ENCODE data around the gene WTAP. TPM values are rescaled to one million over a fixed set of nuclear protein-coding genes. Genes with fewer than 3 reads are reported as not detected.
A peak's percentile ranks its signal among the peaks of the same experiment; 100 is the strongest.

WTAP gene
- total RNA-seq, 1 experiment from 2014 or later = 142 TPM

DNA sequence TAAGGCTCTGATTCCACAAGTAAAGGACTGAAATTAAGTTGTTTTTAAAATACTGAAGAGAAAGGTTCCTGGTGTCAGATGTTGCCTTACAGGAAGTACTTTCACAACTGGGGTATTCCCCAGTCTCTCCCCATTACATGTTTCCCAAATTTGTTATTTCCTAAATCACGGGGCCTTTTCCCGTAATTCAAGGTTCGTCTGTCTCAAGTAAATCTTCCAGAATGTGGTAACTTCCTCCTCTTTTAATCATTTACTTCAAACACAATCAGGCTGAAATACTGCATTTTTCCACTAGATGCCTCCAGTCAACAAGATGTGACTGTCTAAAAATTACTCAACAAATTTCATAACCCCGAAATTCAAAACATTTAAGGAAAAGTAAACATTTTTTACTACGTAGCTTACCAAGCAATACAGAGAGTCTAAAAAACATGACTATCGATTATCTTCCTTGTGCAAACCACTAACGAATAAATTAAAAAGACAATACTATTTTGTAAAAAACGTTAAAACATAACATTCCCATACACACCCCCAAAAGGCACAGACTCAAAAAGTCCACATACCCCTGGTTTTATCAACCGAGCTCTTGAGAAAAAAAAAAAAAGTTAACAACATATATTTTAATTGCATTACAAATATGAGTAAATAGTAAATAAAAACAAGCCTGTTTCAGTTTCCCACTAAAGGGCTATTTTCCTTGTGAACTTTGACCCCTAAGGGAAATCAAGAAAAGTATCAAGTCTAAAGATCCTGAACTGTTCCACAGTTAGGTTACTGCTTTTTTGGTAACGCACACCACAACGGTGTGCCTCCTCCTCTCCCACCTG lies 36.0 kb upstream of the WTAP start:
- intact Hi-C loops (cut with micrococcal nuclease) = loop anchor here (1.0 to 10.0 kb wide), 7 partner anchors 38 to 763 kb away; partner anchors contain the start of genes ACAT2 and MRPL18
- Mint-ChIP-seq H3K9me3 (ENCODE audit: unreplicated experiment) (no peaks in the 10 kb centered on the region), H3K27me3 (ENCODE audit: insufficient read depth, unreplicated experiment) (no peaks in the 10 kb centered on the region), H3K27ac (ENCODE audit: low read depth, unreplicated experiment) (peak overlapping the region; percentile 97), H3K36me3 (ENCODE audit: insufficient read depth, unreplicated experiment) (peaks cover 78% of the 10 kb centered on the region), H3K4me1 (ENCODE audit: insufficient read depth, unreplicated experiment) (peaks cover 27% of the 10 kb centered on the region), H3K4me3 (ENCODE audit: unreplicated experiment) (peak overlapping the region; percentile 77)
- TF ChIP-seq, protein P1, sequence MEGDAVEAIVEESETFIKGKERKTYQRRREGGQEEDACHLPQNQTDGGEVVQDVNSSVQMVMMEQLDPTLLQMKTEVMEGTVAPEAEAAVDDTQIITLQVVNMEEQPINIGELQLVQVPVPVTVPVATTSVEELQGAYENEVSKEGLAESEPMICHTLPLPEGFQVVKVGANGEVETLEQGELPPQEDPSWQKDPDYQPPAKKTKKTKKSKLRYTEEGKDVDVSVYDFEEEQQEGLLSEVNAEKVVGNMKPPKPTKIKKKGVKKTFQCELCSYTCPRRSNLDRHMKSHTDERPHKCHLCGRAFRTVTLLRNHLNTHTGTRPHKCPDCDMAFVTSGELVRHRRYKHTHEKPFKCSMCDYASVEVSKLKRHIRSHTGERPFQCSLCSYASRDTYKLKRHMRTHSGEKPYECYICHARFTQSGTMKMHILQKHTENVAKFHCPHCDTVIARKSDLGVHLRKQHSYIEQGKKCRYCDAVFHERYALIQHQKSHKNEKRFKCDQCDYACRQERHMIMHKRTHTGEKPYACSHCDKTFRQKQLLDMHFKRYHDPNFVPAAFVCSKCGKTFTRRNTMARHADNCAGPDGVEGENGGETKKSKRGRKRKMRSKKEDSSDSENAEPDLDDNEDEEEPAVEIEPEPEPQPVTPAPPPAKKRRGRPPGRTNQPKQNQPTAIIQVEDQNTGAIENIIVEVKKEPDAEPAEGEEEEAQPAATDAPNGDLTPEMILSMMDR (IDR thresholded peaks at IDR 0.05; ENCODE audit: unreplicated experiment) = peak; percentile 81
- TSS peak; percentile 42 for BruUV-seq (replicated peaks)
- ChIA-PET POLR2A (interaction anchor here (0.6 to 18.1 kb wide), 24 partner anchors 9 to 352 kb away, joined by 3 to 877 read pairs (median 4); partner anchors contain the start of genes MRPL18, TCP1 and WTAP), CTCF (interaction anchor here (0.6 to 4.1 kb wide), 22 partner anchors 9 to 701 kb away, joined by 3 to 44 read pairs (median 4); partner anchors contain the start of genes MRPL18 and WTAP)
- peak; percentile 89 for DNase-seq (ENCODE audit: unreplicated experiment)

DNA sequence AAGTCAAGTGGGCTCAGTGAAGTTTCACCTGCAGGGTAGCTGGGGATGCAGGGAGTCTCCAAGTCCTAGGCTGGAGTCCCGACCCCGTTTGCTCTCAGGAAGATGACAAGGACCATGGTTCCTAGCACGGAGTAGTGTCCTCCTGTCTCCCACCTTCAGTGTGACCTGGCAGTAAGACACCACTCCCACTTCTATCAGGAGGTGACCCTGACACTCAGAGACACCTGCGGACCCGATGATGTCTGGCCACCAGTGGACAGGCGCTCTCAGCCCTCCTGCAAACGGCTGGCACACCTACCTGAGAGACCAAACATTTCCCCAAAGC lies 35.4 kb upstream of the WTAP start:
- Mint-ChIP-seq H3K4me1 (ENCODE audit: insufficient read depth, unreplicated experiment) (peaks cover 30% of the 10 kb centered on the region), H3K27me3 (ENCODE audit: insufficient read depth, unreplicated experiment) (no peaks in the 10 kb centered on the region), H3K9me3 (ENCODE audit: unreplicated experiment) (no peaks in the 10 kb centered on the region), H3K4me3 (ENCODE audit: unreplicated experiment) (peak overlapping the region; percentile 77), H3K36me3 (ENCODE audit: insufficient read depth, unreplicated experiment) (peaks cover 73% of the 10 kb centered on the region), H3K27ac (ENCODE audit: low read depth, unreplicated experiment) (peak overlapping the region; percentile 97)
- intact Hi-C loops (cut with micrococcal nuclease) = loop anchor here (1.0 to 10.0 kb wide), 7 partner anchors 37 to 763 kb away; partner anchors contain the start of genes ACAT2 and MRPL18
- TF ChIP-seq, protein P1 (IDR thresholded peaks at IDR 0.05; ENCODE audit: unreplicated experiment) = no peak
- ChIA-PET POLR2A (interaction anchor here (0.6 to 18.1 kb wide), 22 partner anchors 9 to 352 kb away, joined by 3 to 877 read pairs (median 4); partner anchors contain the start of genes MRPL18, TCP1 and WTAP), CTCF (interaction anchor here (0.8 to 4.1 kb wide), 19 partner anchors 8 to 250 kb away, joined by 3 to 44 read pairs (median 5); partner anchors contain the start of genes MRPL18 and WTAP)
- no peak for DNase-seq (ENCODE audit: unreplicated experiment)
- BruUV-seq (replicated peaks) = no TSS peak

DNA sequence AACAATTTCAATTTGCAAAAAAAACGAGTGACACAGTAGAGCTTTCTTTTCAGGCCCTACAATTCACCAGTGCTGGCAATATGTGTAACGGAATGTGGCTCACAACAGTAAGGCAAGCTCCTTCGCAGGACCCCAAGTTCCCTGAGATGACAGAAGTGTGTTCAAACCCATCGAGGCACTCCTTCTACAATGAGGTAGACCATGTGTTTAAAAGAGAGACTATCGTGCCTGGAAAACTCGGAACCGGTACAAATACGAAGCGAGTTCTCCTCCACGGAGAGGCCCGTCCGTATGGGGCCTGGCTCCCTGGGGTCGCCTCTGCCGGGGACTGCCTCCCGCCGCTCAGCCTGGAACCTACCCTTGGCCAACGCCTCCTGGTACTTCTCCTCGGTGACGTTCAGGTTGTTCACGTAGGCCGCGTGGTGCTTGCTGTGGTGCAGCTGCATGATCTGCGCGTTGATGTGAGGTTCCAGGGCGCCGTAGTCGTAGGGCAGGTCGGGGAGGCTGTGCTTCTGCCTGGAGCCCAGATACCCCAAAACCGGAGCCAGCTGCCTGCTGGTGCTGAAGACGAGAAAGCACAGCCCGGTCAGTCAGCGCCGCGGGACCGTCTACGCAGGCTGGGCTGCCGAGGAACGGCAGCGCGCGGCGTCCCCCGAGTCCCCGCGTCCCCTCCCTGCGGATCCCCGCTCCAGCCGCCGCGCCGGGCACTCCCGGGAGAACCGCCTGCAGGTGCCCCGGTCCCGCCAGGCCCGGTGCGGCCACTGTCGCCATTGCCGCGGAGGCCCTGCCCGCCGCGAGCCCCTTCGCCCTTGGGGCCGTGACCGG lies 34.8 kb upstream of the WTAP start:
- H3K4me1 Mint-ChIP-seq (ENCODE audit: insufficient read depth, unreplicated experiment) = peaks cover 35% of the 10 kb centered on the region
- H3K27me3 Mint-ChIP-seq (ENCODE audit: insufficient read depth, unreplicated experiment) = no peaks in the 10 kb centered on the region
- H3K27ac Mint-ChIP-seq (ENCODE audit: low read depth, unreplicated experiment) = peak overlapping the region; percentile 97
- DNase-seq (ENCODE audit: unreplicated experiment) = peak; percentile 51
- H3K4me3 Mint-ChIP-seq (ENCODE audit: unreplicated experiment) = peak overlapping the region; percentile 77
- no TSS peak for BruUV-seq (replicated peaks)
- CTCF ChIA-PET = interaction anchor here (0.9 to 4.1 kb wide), 13 partner anchors 11 to 161 kb away, joined by 3 to 44 read pairs (median 9); partner anchors contain the start of genes MRPL18 and WTAP
- H3K9me3 Mint-ChIP-seq (ENCODE audit: unreplicated experiment) = no peaks in the 10 kb centered on the region
- POLR2A ChIA-PET = interaction anchor here (0.8 to 18.1 kb wide), 18 partner anchors 8 to 160 kb away, joined by 3 to 877 read pairs (median 4); partner anchors contain the start of genes MRPL18, TCP1 and WTAP
- intact Hi-C loops (cut with micrococcal nuclease) = loop anchor here (10.0 kb wide), 1 partner anchor 762 kb away; no protein-coding TSS in a partner anchor
- TF ChIP-seq, protein P1 (IDR thresholded peaks at IDR 0.05; ENCODE audit: unreplicated experiment) = no peak
- peaks cover 67% of the 10 kb centered on the region for H3K36me3 Mint-ChIP-seq (ENCODE audit: insufficient read depth, unreplicated experiment)
